Esophagus squamous epithelium (tissue), 5 donors: ENCODE results near the gene RNF183. TPM values are rescaled to one million over a fixed set of nuclear protein-coding genes. Genes with fewer than 3 reads are reported as not detected.
A peak's percentile ranks its signal among the peaks of the same experiment; 100 is the strongest.

Experiments
- DNase-seq: peaks from one replicate; lab custom pipeline; 2025; lab: John Stamatoyannopoulos, UW
- H3K27ac ChIP-seq, 4 donors: fragments of 200-600 bp; sonication (generic); one replicate each; pipeline ENCODE4 v1.5.1; 2016 to 2019; ENCODE audit warnings: mild to moderate bottlenecking in 1 of 4
- H3K27me3 ChIP-seq, 4 donors: fragments of 200-600 bp; sonication (generic); 1 replicate in 3 of 4; 2 replicates in 1 of 4; pipeline versions ENCODE4 v1.5.1 to v1.6.0; 2017 to 2021; ENCODE audit warnings: antibody characterized with exemption in 1 of 4
- H3K36me3 ChIP-seq, 3 donors: fragments of 200-600 bp; sonication (generic); one replicate each; pipeline ENCODE4 v1.5.1; 2016 to 2019
- H3K4me1 ChIP-seq, 3 donors: fragments of 200-600 bp; sonication (generic); one replicate each; pipeline ENCODE4 v1.5.1; 2017 to 2019
- H3K4me3 ChIP-seq, 4 donors: fragments of 200-600 bp; sonication (generic); 1 replicate in 3 of 4; 2 replicates in 1 of 4; pipeline ENCODE4 v1.5.1; 2016 to 2019; ENCODE audit warnings: mild to moderate bottlenecking in 2 of 4, moderate library complexity in 1 of 4
- H3K9me3 ChIP-seq, 3 donors: fragments of 200-600 bp; sonication (generic); one replicate each; pipeline ENCODE4 v1.5.1; 2016 to 2019
- CTCF ChIP-seq, 6 experiments: fragments of 450-650 bp in 4 of 6; fragments of 200-600 bp in 2 of 6; sonication (generic) in 2 of 6; IDR thresholded peaks; one replicate each; pipeline ENCODE4 v1.5.1; 2016 to 2019; ENCODE audit warnings: antibody characterized with exemption in 6 of 6, mild to moderate bottlenecking in 4 of 6, moderate library complexity in 4 of 6
- POLR2A ChIP-seq, 4 donors: fragments of 450-650 bp; IDR thresholded peaks; one replicate each; pipeline ENCODE4 v1.6.1; 2017; ENCODE audit warnings: antibody characterized with exemption in 4 of 4, mild to moderate bottlenecking in 4 of 4, moderate library complexity in 3 of 4
- WGBS, 2 donors: methylation state at CpG; one replicate each; pipeline ENCODE4 v1.1.5; 2018; 5-methylcytosine and 5-hydroxymethylcytosine counted together
- intact Hi-C: fragments of 100-400 bp; cut with DNase I; formaldehyde crosslinking; loops from one replicate; pipeline ENCODE4 v1.15.0; 2022
- total RNA-seq, 4 donors: library from RNA; depleted of rRNA; stranded (reverse); fragments of >200 nt; gene quantifications; one replicate each; pipeline ENCODE4 v1.1.0, GENCODE V29; 2016
- donor health status: DM: yes; HTN: yes; CAD: no.

RNF183 gene
- total RNA-seq, 4 donors from 2014 or later: 2.1 to 6.0 (median 3.4) TPM; not detected in 1

GRCh38 chr9:113310538-113310937 is 7.4 kb upstream of the RNF183 start:
- Histone ChIP-seq H3K27me3 (peaks cover 0 to 9% (median 0%) of the 10 kb centered on the region in 4 donors), H3K4me1 (no peaks in the 10 kb centered on the region), H3K27ac (no peak overlapping the region), H3K9me3 (no peaks in the 10 kb centered on the region), H3K4me3 (no peak overlapping the region), H3K36me3 (no peaks in the 10 kb centered on the region)
- no peak for DNase-seq
- WGBS, 2 donors: 52 to 73% methylated on average over 3 of the region's 3 CpGs
- intact Hi-C loops: loop anchor here (10.0 kb wide), 1 partner anchor 354 kb away; no protein-coding TSS in a partner anchor
- TF ChIP-seq POLR2A (IDR thresholded peaks at IDR 0.05): no peak

- 6 to 8% methylated on average over 2 of the region's 2 CpGs for WGBS, 2 donors
- no peak for DNase-seq
Measured at GRCh38 chr9:113309204-113309813, 6.1 kb upstream of the RNF183 start.

GRCh38 chr9:113307396-113307975 is 4.3 kb upstream of the RNF183 start:
- intact Hi-C loops: no loop called here

More at GRCh38 chr9:113309204-113309813, 6.1 kb upstream of the RNF183 start:
- intact Hi-C loops: no loop called here
- no peaks in the 10 kb centered on the region for H3K4me1 ChIP-seq
- no peak overlapping the region for H3K4me3 ChIP-seq
- no peaks in the 10 kb centered on the region for H3K9me3 ChIP-seq
- H3K36me3 ChIP-seq: no peaks in the 10 kb centered on the region
- no peak overlapping the region for H3K27ac ChIP-seq
- TF ChIP-seq CTCF (IDR thresholded peaks at IDR 0.05) (peak in 5 of 6 experiments; percentile 38 to 73 (median 49)), POLR2A (IDR thresholded peaks at IDR 0.05) (no peak)
- H3K27me3 ChIP-seq: peaks cover 0 to 10% (median 0%) of the 10 kb centered on the region in 4 donors

DNA sequence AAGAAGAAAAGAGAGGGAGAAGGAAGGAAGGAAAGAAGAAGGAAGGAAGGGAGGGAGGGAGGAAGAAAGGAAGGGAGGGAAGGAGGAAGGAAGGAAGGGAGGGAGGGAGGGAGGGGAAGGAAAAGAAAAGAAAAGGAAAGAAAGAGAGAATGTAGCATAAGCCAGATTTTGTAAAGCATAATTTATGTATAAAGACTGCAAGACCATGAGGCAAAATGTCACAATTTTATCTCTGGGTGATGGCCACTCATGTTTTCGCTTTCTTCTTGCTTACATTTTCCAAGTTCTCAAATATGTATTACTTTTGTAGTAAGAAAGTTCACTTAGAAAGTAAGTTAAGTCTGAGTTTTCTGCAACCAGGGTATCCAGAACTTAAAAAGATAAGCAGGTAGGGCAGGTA is 3.4 kb upstream of the RNF183 start:
- intact Hi-C loops: no loop called here
- DNase-seq: no peak
- TF ChIP-seq CTCF (IDR thresholded peaks at IDR 0.05): no peak
- TF ChIP-seq POLR2A (IDR thresholded peaks at IDR 0.05): no peak
- Histone ChIP-seq H3K36me3 (no peaks in the 10 kb centered on the region), H3K4me3 (no peak overlapping the region), H3K27ac (no peak overlapping the region), H3K4me1 (peaks cover 0 to 12% (median 3%) of the 10 kb centered on the region in 3 donors), H3K9me3 (no peaks in the 10 kb centered on the region), H3K27me3 (peaks cover 0 to 14% (median 0%) of the 10 kb centered on the region in 4 donors)
- 63 to 88% methylated on average over 1 of the region's 1 CpG for WGBS, 2 donors

More at GRCh38 chr9:113307396-113307975, 4.3 kb upstream of the RNF183 start:
- 53 to 69% methylated on average over 7 to 8 of the region's 8 CpGs for WGBS, 2 donors
- DNase-seq: no peak
- no peaks in the 10 kb centered on the region for H3K9me3 ChIP-seq
- H3K27ac ChIP-seq: no peak overlapping the region
- H3K4me3 ChIP-seq: no peak overlapping the region
- peaks cover 0 to 14% (median 0%) of the 10 kb centered on the region in 4 donors for H3K27me3 ChIP-seq
- H3K36me3 ChIP-seq: no peaks in the 10 kb centered on the region
- TF ChIP-seq CTCF (IDR thresholded peaks at IDR 0.05): no peak
- no peak for TF ChIP-seq POLR2A (IDR thresholded peaks at IDR 0.05)
- peaks cover 0 to 10% (median 3%) of the 10 kb centered on the region in 3 donors for H3K4me1 ChIP-seq

GRCh38 chr9:113301548-113301947 is 1.6 kb downstream of the RNF183 start:
- no peak for TF ChIP-seq POLR2A (IDR thresholded peaks at IDR 0.05)
- no peak for DNase-seq
- Histone ChIP-seq H3K36me3 (no peaks in the 10 kb centered on the region), H3K27ac (no peak overlapping the region), H3K4me1 (peaks cover 0 to 12% (median 3%) of the 10 kb centered on the region in 3 donors), H3K4me3 (no peak overlapping the region), H3K9me3 (no peaks in the 10 kb centered on the region), H3K27me3 (peaks cover 0 to 25% (median 0%) of the 10 kb centered on the region in 4 donors)
- 82 to 90% methylated on average over 8 of the region's 8 CpGs for WGBS, 2 donors
- intact Hi-C loops: no loop called here

- H3K27ac ChIP-seq: no peak overlapping the region
Measured at GRCh38 chr9:113299800-113300292, 3.3 kb downstream of the RNF183 start.

More at GRCh38 chr9:113299800-113300292, 3.3 kb downstream of the RNF183 start:
- Histone ChIP-seq H3K4me1 (peaks cover 0 to 12% (median 3%) of the 10 kb centered on the region in 3 donors), H3K4me3 (no peak overlapping the region), H3K27me3 (peaks cover 0 to 25% (median 0%) of the 10 kb centered on the region in 4 donors), H3K36me3 (no peaks in the 10 kb centered on the region), H3K9me3 (no peaks in the 10 kb centered on the region)
- WGBS, 2 donors: 50 to 53% methylated on average over 8 of the region's 8 CpGs
- intact Hi-C loops: no loop called here
- DNase-seq: no peak
- TF ChIP-seq CTCF (IDR thresholded peaks at IDR 0.05) (no peak), POLR2A (IDR thresholded peaks at IDR 0.05) (no peak)
